ENCODE data around the gene SMAP1. TPM values are rescaled to one million over a fixed set of nuclear protein-coding genes. Genes with fewer than 3 reads are reported as not detected.

The SMAP1 gene
- total RNA-seq, 1 experiment from 2014 or later: 17.7 TPM

DNA sequence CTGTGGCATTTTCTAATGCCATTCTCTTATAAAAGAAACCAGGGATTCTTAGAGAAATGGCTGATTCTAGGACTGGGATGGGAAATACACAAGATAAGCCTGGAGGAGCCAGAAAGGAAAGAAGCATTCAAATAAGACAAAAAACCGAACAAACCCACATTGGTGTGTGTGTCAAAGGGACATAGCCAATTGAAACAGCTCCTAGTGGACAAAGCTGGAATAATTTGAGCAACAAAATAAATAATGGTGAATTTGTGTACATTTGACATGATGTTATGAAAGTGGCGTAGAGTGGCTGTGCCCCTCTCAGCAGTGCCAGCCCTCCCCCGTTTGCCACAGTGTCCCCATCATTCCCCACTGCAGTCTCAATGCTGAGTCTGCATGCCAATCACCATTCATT, 233.6 kb downstream of the SMAP1 start:
- H3K36me3 ChIP-seq (ENCODE audit: insufficient read depth, low read length): no peaks in the 10 kb centered on the region
- DNase-seq: peak; percentile 43
- no peak overlapping the region for H2AFZ ChIP-seq (ENCODE audit: low read length)
- H3K27ac ChIP-seq (ENCODE audit: low read length): no peak overlapping the region
- no peak overlapping the region for H3K4me3 ChIP-seq (ENCODE audit: low read length)
- no peaks in the 10 kb centered on the region for H3K27me3 ChIP-seq (ENCODE audit: low read length)
- no peak overlapping the region for H3K9ac ChIP-seq (ENCODE audit: low read length)
- H3K9me2 ChIP-seq (replicated peaks; ENCODE audit: insufficient read depth, low read length): no peaks in the 10 kb centered on the region
- no peaks in the 10 kb centered on the region for H3K4me1 ChIP-seq (ENCODE audit: low read length)
- no peaks in the 10 kb centered on the region for H3K9me3 ChIP-seq (ENCODE audit: low read length)
- H4K20me1 ChIP-seq (ENCODE audit: insufficient read depth, low read depth, low read length): no peaks in the 10 kb centered on the region
- H3K79me2 ChIP-seq (ENCODE audit: low read length): no peaks in the 10 kb centered on the region
- H3K4me2 ChIP-seq (ENCODE audit: low read depth, low read length, poor library complexity, severe bottlenecking): no peak overlapping the region

DNA sequence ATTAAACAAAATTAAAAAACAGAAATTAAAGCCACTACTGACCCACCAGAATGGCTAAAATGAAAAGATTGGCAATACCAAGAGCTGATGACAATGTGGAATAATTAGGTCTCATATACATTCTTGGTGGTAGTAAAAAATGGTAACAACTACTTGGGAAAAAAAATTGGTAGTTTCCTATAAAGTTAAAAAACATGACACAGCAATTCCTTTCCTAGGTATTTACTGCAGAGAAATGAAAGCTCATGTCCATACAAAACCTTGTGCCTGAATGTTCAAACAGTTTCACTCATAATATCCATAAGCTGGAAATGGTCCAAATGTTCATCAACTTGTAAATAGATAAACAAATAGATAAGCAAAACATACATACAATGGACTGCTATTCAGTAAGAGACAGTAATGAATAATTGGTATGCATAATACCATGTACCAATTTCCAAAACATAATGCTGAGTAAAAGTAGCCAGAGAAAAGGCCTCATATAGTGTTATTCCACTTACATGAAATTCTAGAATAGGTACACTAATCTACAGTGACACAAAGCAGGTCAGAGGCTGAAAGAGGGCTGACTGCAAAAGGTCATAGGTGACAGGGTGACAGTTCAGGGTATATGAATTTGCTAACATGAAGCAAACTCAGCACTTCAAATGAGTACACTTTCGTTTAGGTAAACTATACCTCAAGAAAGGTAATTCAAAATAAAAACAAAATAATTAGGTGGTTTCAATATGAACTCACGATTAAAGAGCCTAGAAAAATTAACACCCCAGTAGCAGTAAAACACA, 236.2 kb downstream of the SMAP1 start:
- Histone ChIP-seq H2AFZ (ENCODE audit: low read length) (no peak overlapping the region), H3K4me2 (ENCODE audit: low read depth, low read length, poor library complexity, severe bottlenecking) (no peak overlapping the region), H3K9ac (ENCODE audit: low read length) (no peak overlapping the region), H3K4me3 (ENCODE audit: low read length) (no peak overlapping the region), H3K27ac (ENCODE audit: low read length) (no peak overlapping the region), H3K9me3 (ENCODE audit: low read length) (no peaks in the 10 kb centered on the region), H3K27me3 (ENCODE audit: low read length) (no peaks in the 10 kb centered on the region), H3K36me3 (ENCODE audit: insufficient read depth, low read length) (no peaks in the 10 kb centered on the region), H3K79me2 (ENCODE audit: low read length) (no peaks in the 10 kb centered on the region), H3K9me2 (replicated peaks; ENCODE audit: insufficient read depth, low read length) (no peaks in the 10 kb centered on the region), H4K20me1 (ENCODE audit: insufficient read depth, low read depth, low read length) (no peaks in the 10 kb centered on the region), H3K4me1 (ENCODE audit: low read length) (no peaks in the 10 kb centered on the region)
- DNase-seq: no peak

DNA sequence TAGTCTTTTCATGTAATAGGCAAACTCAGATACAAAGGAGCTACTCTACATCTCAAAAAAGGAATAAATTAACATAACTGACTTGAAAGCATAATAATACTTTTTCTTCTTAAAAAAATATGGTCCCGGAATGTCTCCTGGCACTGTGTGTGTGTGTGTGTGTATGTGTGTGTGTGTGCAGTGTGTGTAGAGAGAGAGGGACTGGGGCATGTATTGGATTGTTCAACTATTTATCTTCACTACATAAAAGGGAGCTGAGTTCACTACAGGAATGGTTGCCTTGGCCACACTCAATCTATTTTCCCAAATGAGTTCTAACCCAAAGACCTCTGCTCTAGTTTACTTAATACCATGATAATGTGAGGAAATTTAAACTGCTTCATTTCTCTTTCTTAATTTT, 238.1 kb downstream of the SMAP1 start:
- H2AFZ ChIP-seq (ENCODE audit: low read length): no peak overlapping the region
- no peaks in the 10 kb centered on the region for H3K9me3 ChIP-seq (ENCODE audit: low read length)
- no peaks in the 10 kb centered on the region for H3K36me3 ChIP-seq (ENCODE audit: insufficient read depth, low read length)
- no peak overlapping the region for H3K4me2 ChIP-seq (ENCODE audit: low read depth, low read length, poor library complexity, severe bottlenecking)
- no peaks in the 10 kb centered on the region for H4K20me1 ChIP-seq (ENCODE audit: insufficient read depth, low read depth, low read length)
- no peaks in the 10 kb centered on the region for H3K27me3 ChIP-seq (ENCODE audit: low read length)
- H3K79me2 ChIP-seq (ENCODE audit: low read length): no peaks in the 10 kb centered on the region
- H3K9me2 ChIP-seq (replicated peaks; ENCODE audit: insufficient read depth, low read length): no peaks in the 10 kb centered on the region
- no peaks in the 10 kb centered on the region for H3K4me1 ChIP-seq (ENCODE audit: low read length)
- H3K9ac ChIP-seq (ENCODE audit: low read length): no peak overlapping the region
- DNase-seq: no peak
- no peak overlapping the region for H3K27ac ChIP-seq (ENCODE audit: low read length)
- no peak overlapping the region for H3K4me3 ChIP-seq (ENCODE audit: low read length)

Other genes with a start within 250 kb of the SMAP1 start
- gene SDHAF4, start 101.0 kb upstream of the SMAP1 start, total RNA-seq (2014; rRNA removed; shearing (Covaris generic); ENCODE audit: low replicate concordance): 11.6 and 36.5 TPM in 2 replicates

All from Karpas-422 (cell line).